IMR-90 (cell line): Measurements from ENCODE around the gene EIF6. TPM values are rescaled to one million over a fixed set of nuclear protein-coding genes. Genes with fewer than 3 reads are reported as not detected.
"Not testable (repeated sequence)": the region's sequence is repeated elsewhere in the genome, so short reads cannot be mapped to it uniquely, and the experiment has no call there.

Source experiments
- ATAC-seq: fragments of 200-7000 bp; cut with Tn5 transposase; 2 replicates; pipeline ENCODE4 v1.9.1; 2020; ENCODE audit warnings: low read depth, mild to moderate bottlenecking, moderate library complexity
- BruUV-seq: library from RNA; stranded (reverse); fragments of 400-500 nt; replicated peaks from 2 replicates; lab custom pipeline; 2021; lab: Mats Ljungman, UMichigan
- CTCF ChIA-PET: fragments of 300-600 bp; formaldehyde crosslinking; extraction: SDS; loops from one replicate; lab custom pipeline; 2021; ENCODE audit warnings: antibody characterized with exemption; lab: Yijun Ruan, JAX
- POLR2A ChIA-PET: fragments of 300-600 bp; sonication (Branson Sonifier 250); formaldehyde crosslinking; loops from one replicate; lab custom pipeline; 2022; ENCODE audit warnings: antibody characterized with exemption; ENCODE audit not compliant: unreplicated experiment; lab: Charles Lee
- DNase-seq: peaks from one replicate; pipeline ENCODE4 v3.0.0; 2013
- H2AFZ ChIP-seq: replicated peaks from 2 replicates; pipeline ENCODE3; 2013; ENCODE audit warnings: low read length, mild to moderate bottlenecking; ENCODE audit not compliant: poor library complexity
- H2AK5ac ChIP-seq: 2 replicates; pipeline ENCODE4 v1.6.1; 2013; ENCODE audit warnings: low read depth, low read length, inconsistent platforms
- H2AK9ac ChIP-seq: replicated peaks from 2 replicates; pipeline ENCODE3; 2013; ENCODE audit warnings: mild to moderate bottlenecking, low read depth, low read length, moderate library complexity; ENCODE audit not compliant: poor library complexity
- H2BK120ac ChIP-seq: 2 replicates; pipeline ENCODE4 v1.6.1; 2013; ENCODE audit warnings: low read depth, low read length, inconsistent platforms
- H2BK15ac ChIP-seq: 3 replicates; pipeline ENCODE4 v1.6.1; 2013; ENCODE audit warnings: low read depth, low read length, inconsistent platforms
- H2BK20ac ChIP-seq: 2 replicates; pipeline ENCODE4 v1.6.1; 2013; ENCODE audit warnings: low read depth, mild to moderate bottlenecking, inconsistent platforms, low read length, moderate library complexity
- H2BK5ac ChIP-seq: 2 replicates; pipeline ENCODE4 v1.6.1; 2013; ENCODE audit warnings: mild to moderate bottlenecking, low read depth, low read length, inconsistent platforms; ENCODE audit not compliant: poor library complexity, severe bottlenecking
- H3K14ac ChIP-seq: replicated peaks from 2 replicates; pipeline ENCODE4 v1.6.1; 2013; ENCODE audit warnings: low read depth, low read length, inconsistent platforms
- H3K18ac ChIP-seq: 2 replicates; pipeline ENCODE4 v1.6.1; 2013; ENCODE audit warnings: low read depth, low read length, control low read depth
- H3K23ac ChIP-seq: 2 replicates; pipeline ENCODE4 v1.6.1; 2013; ENCODE audit warnings: low read depth, low read length, inconsistent platforms
- H3K27ac ChIP-seq: 2 replicates; pipeline ENCODE4 v1.5.1; 2013; ENCODE audit warnings: mild to moderate bottlenecking, control low read depth, low read length; ENCODE audit not compliant: insufficient read depth
- H3K27me3 ChIP-seq: 2 replicates; pipeline ENCODE4 v1.6.1; 2013; ENCODE audit warnings: low read length; ENCODE audit not compliant: control insufficient read depth, insufficient read depth
- H3K36me3 ChIP-seq: 2 replicates; pipeline ENCODE4 v1.6.1; 2013; ENCODE audit warnings: low read length, mixed read lengths; ENCODE audit not compliant: control insufficient read depth, insufficient read depth
- H3K4ac ChIP-seq: 2 replicates; pipeline ENCODE4 v1.6.1; 2013; ENCODE audit warnings: low read depth, low read length, inconsistent platforms
- H3K4me1 ChIP-seq: 2 replicates; pipeline ENCODE4 v1.6.1; 2013; ENCODE audit warnings: low read length, mixed read lengths; ENCODE audit not compliant: control insufficient read depth, insufficient read depth
- H3K4me2 ChIP-seq: 2 replicates; pipeline ENCODE4 v1.6.1; 2013; ENCODE audit warnings: low read depth, mild to moderate bottlenecking, control low read depth, low read length, moderate library complexity
- H3K4me3 ChIP-seq: 2 replicates; pipeline ENCODE4 v1.5.1; 2013; ENCODE audit warnings: low read depth, mild to moderate bottlenecking, control low read depth, low read length, moderate library complexity; ENCODE audit not compliant: insufficient read depth
- H3K56ac ChIP-seq: 2 replicates; pipeline ENCODE4 v1.6.1; 2013; ENCODE audit warnings: low read length, inconsistent platforms; ENCODE audit not compliant: insufficient read depth; ENCODE audit errors: extremely low read depth
- H3K79me1 ChIP-seq, 2 experiments: 2 replicates each; pipeline ENCODE4 v1.6.1; 2013; ENCODE audit warnings: low read length in 2 of 2, inconsistent platforms in 1 of 2, low read depth in 1 of 2
- H3K9ac ChIP-seq: 2 replicates; pipeline ENCODE4 v1.6.1; 2013; ENCODE audit warnings: low read depth, low read length, control low read depth
- H3K9me1 ChIP-seq: 2 replicates; pipeline ENCODE4 v1.6.1; 2013; ENCODE audit warnings: low read length, inconsistent platforms; ENCODE audit not compliant: insufficient read depth
- H3K9me3 ChIP-seq: 2 replicates; pipeline ENCODE4 v1.6.1; 2013; ENCODE audit warnings: low read length; ENCODE audit not compliant: control insufficient read depth, insufficient read depth
- H4K20me1 ChIP-seq: 2 replicates; pipeline ENCODE4 v1.6.1; 2013; ENCODE audit warnings: low read length, inconsistent platforms; ENCODE audit not compliant: insufficient read depth
- H4K5ac ChIP-seq: 2 replicates; pipeline ENCODE4 v1.6.1; 2013; ENCODE audit warnings: mild to moderate bottlenecking, low read depth, low read length, control low read depth
- H4K8ac ChIP-seq, 2 experiments: 2 replicates each; pipeline ENCODE4 v1.6.1; 2013; ENCODE audit warnings: low read depth in 2 of 2, low read length in 2 of 2, control low read depth in 1 of 2, inconsistent platforms in 1 of 2
- H4K91ac ChIP-seq: 2 replicates; pipeline ENCODE4 v1.6.1; 2013; ENCODE audit warnings: low read depth, low read length, inconsistent platforms; ENCODE audit not compliant: insufficient read depth
- CTCF ChIP-seq: conservative IDR thresholded peaks from 2 replicates; pipeline ENCODE4 v1.5.1; 2012; ENCODE audit warnings: mild to moderate bottlenecking, low read depth, low read length, improper control_type of control experiment
- MAZ ChIP-seq: IDR thresholded peaks from 2 replicates; pipeline ENCODE4 v1.6.1; 2012; ENCODE audit warnings: low read depth, mild to moderate bottlenecking, low read length, improper control_type of control experiment, moderate library complexity, borderline replicate concordance
- WGBS, 2 experiments: methylation state at CpG; one replicate each; pipeline versions ENCODE4 v1.1.5 to v1.1.7; 2013; ENCODE audit warnings: missing lambda C conversion rate in 2 of 2; ENCODE audit not compliant: insufficient read length in 1 of 2; ENCODE audit errors: extremely low coverage in 2 of 2; 5-methylcytosine and 5-hydroxymethylcytosine counted together
- dilution Hi-C: fragments of 300-500 bp; cut with HindIII; formaldehyde crosslinking; loops from one replicate; pipeline ENCODE4 v1.14.3; 2018; ENCODE audit warnings: low sequenced_read_pairs; ENCODE audit not compliant: unreplicated experiment
- in situ Hi-C: fragments of 300-500 bp; cut with MboI; formaldehyde crosslinking; loops from 3 replicates; pipeline ENCODE4 v1.14.3; 2019; ENCODE audit warnings: low sequenced_read_pairs, inconsistent platforms, mixed read lengths
- intact Hi-C: fragments of 100-400 bp; cut with micrococcal nuclease; formaldehyde crosslinking; loops from 2 replicates; pipeline ENCODE4 v1.10.0; 2022
- polyA plus RNA-seq, 3 experiments: library from polyadenylated mRNA; depleted of rRNA; stranded (reverse); fragments of >200 nt; gene quantifications; 2 replicates each; pipeline ENCODE4 v1.2.3, GENCODE V29; 2012; ENCODE audit warnings: low replicate concordance in 1 of 3
- total RNA-seq: library from RNA; depleted of rRNA; stranded (reverse); fragments of >200 nt; gene quantifications from 2 replicates; pipeline ENCODE4 v1.2.3, GENCODE V29; 2012

EIF6 gene
- total and polyA plus RNA-seq, 2 of the 4 experiments (the other 2 are of a cell fraction), result 215 to 227 TPM

DNA sequence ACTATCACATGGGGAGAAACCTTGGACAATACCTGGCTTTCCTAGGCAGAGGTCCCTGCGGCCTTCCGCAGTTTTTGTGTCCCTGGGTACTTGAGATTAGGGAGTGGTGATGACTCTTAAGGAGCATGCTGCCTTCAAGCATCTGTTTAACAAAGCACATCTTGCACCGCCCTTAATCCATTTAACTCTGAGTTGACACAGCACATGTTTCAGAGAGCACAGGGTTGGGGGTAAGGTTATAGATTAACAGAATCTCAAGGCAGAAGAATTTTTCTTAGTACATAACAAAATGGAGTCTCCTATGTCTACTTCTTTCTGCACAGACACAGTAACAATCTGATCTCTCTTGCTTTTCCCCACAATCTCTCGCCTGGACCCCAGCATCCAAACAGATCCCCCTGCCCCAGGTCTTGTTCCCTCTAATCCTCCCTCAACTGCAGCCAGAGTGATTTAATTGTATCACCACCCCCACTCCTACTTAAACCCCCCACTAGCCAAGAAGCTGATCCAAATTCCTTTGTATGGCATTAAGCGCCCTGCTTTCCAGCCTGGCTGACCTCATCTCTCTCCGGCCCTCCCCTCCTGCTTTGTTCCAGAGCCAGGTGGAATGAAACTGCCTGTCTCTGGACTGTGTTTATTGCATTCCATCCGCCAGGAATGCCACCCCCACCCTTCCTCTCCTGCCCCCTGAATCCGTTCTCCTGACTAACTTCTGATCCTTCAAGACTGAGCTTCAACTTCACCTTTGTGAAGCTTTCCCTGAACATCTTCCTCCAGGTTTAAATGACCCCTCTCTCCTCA is 21.6 kb downstream of the EIF6 start:
- H3K79me1 ChIP-seq, result peaks cover 0 to 13% of the 10 kb centered on the region in 2 experiments; a peak in 3 of 4 replicates
- BruUV-seq, H3K4me3 ChIP-seq, H3K9me3 ChIP-seq, H3K23ac ChIP-seq, H3K4me1 ChIP-seq, dilution Hi-C loops, intact Hi-C loops, H3K27me3 ChIP-seq, H3K9ac ChIP-seq, H4K20me1 ChIP-seq: not testable (repeated sequence)
- peak overlapping the region; percentile 49 for H3K4me2 ChIP-seq
- H3K56ac ChIP-seq, result peak overlapping the region; percentile 12; the same call in 1 of the 2 replicates
- peak overlapping the region; percentile 40 for H2AFZ ChIP-seq
- ChIA-PET POLR2A (interaction anchor here (0.5 to 0.6 kb wide), 2 partner anchors 11 to 172 kb away, joined by 4 to 10 read pairs; no protein-coding TSS in a partner anchor), CTCF (interaction anchor here (0.6 kb wide), 2 partner anchors 14 to 147 kb away, joined by 4 read pairs; no protein-coding TSS in a partner anchor)
- in situ Hi-C loops, result loop anchor here (25.0 kb wide), 1 partner anchor 401 kb away; the partner anchor contains the start of gene GGT7
- H2BK20ac ChIP-seq, result peak overlapping the region; percentile 87
- H2AK5ac ChIP-seq, result peak overlapping the region; percentile 90
- TF ChIP-seq MAZ (peak; percentile 82; the same call in 1 of the 2 replicates), CTCF (peak; percentile 21; the same call in 1 of the 2 replicates)
- H3K36me3 ChIP-seq, result peaks cover 11% of the 10 kb centered on the region; the same call in 1 of the 2 replicates
- peak overlapping the region; percentile 58; the same call in 1 of the 2 replicates for H3K18ac ChIP-seq
- H4K91ac ChIP-seq, result peak overlapping the region; percentile 32
- peak overlapping the region; percentile 57 for H3K14ac ChIP-seq
- 0 out of 2 replicates have a peak overlapping the region, but pooled peaks have one; percentile 4 for H4K5ac ChIP-seq
- peak; percentile 84 for ATAC-seq
- H4K8ac ChIP-seq, result peak overlapping the region in 1 of 2 experiments; percentile 38; a peak in 3 of 4 replicates
- peak overlapping the region; percentile 59 for H2BK5ac ChIP-seq
- H3K9me1 ChIP-seq, result peaks cover 18% of the 10 kb centered on the region
- H2BK120ac ChIP-seq, result peak overlapping the region; percentile 88
- WGBS, 2 experiments, result 29% methylated on average over 3 of the region's 8 CpGs; no CpG with 5 or more reads in 1 of the 2 experiments
- DNase-seq, result peak; percentile 58
- H3K27ac ChIP-seq, result peak overlapping the region; percentile 17
- H2AK9ac ChIP-seq, result peak overlapping the region; percentile 91
- H3K4ac ChIP-seq, result peak overlapping the region; percentile 82
- H2BK15ac ChIP-seq, result peak overlapping the region; percentile 58; the same call in 1 of the 3 replicates

DNA sequence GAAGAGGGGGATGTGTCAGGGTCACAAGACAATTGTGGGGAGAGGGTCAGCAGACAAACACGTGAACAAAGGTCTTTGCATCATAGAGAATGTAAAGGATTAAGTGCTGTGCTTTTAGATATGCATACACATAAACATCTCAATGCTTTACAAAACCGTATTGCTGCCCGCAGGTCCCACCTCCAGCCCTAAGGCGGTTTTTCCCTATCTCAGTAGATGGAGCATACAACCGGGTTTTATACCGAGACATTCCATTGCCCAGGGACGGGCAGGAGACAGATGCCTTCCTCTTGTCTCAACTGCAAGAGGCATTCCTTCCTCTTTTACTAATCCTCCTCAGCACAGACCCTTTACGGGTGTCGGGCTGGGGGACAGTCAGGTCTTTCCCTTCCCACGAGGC is 22.3 kb downstream of the EIF6 start:
- H3K9me1 ChIP-seq, result peaks cover 18% of the 10 kb centered on the region
- BruUV-seq, H3K36me3 ChIP-seq, POLR2A ChIA-PET, ATAC-seq, H3K4me3 ChIP-seq, intact Hi-C loops, H2BK15ac ChIP-seq, H4K20me1 ChIP-seq, H3K4me1 ChIP-seq, H4K8ac ChIP-seq, H2AFZ ChIP-seq, H3K18ac ChIP-seq, H3K14ac ChIP-seq, H4K5ac ChIP-seq, H3K23ac ChIP-seq, H3K27me3 ChIP-seq, H2BK5ac ChIP-seq, dilution Hi-C loops, H4K91ac ChIP-seq, H2AK9ac ChIP-seq, H2BK120ac ChIP-seq, CTCF ChIA-PET, H2AK5ac ChIP-seq, H3K27ac ChIP-seq, H3K56ac ChIP-seq, H3K4me2 ChIP-seq, H2BK20ac ChIP-seq, DNase-seq, H3K4ac ChIP-seq, H3K9me3 ChIP-seq, H3K9ac ChIP-seq: not testable (repeated sequence)
- peaks cover 0 to 13% of the 10 kb centered on the region in 2 experiments; a peak in 3 of 4 replicates for H3K79me1 ChIP-seq
- no CpG with 5 or more reads among the region's 10 CpGs for WGBS, 2 experiments
- in situ Hi-C loops, result loop anchor here (25.0 kb wide), 1 partner anchor 400 kb away; the partner anchor contains the start of gene GGT7
